ENCODE measurements around the gene PTDSS2. TPM values are rescaled to one million over a fixed set of nuclear protein-coding genes. Genes with fewer than 3 reads are reported as not detected.

PTDSS2 gene
- total and polyA plus RNA-seq, 8 donors: 11.6 to 264 (median 25.1) TPM

DNA sequence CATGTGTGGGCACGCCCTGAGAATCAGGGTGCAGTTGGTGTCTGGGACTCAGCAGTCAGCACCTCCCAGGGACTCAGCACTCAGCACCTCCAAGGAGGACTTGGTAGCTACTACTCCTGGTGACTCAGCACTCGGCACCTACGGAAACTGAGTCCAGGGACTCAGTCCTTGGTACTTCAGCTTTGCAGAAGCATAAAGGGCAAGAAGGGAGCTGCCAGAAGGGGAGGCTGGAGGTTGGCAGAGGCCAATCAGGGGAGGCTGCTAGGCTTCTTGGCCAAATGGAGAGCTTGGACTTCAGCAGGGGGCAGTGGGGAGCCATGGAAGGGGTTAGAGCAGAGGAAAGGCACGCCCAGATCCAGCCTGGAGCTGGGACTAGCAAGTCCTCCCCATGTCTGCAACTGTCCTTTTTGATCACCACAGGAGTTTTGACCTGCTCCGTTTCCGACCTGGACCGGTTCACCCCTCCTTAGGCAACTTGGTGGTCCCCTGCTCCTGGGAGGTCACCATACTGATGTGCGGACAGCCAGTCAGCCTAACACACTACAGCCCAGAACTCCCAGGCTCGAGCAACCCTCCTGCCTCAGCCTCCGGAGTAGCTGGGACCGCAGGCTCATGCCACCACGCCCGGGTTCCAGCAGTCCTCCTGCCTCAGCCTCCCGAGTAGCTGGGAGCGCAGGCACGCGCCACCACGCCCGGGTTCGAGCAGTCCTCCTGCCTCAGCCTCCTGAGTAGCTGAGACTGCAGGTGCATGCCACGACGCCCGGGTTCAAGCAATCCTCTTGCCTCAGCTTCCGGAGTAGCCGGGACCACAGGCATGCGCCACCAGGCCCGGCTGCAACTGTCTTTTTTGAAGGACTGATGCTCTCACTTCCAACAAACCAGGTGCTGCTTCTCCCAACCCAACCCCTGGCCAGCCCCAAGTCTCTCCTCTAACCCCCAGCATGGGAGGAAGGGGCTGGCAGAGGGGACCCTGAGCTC is 9.7 kb upstream of the PTDSS2 start:
- Histone ChIP-seq H3K4me3 (peak overlapping the region in 2 of 4 donors; percentile 42 to 59), H3K27me3 (peaks cover 0 to 66% (median 7%) of the 10 kb centered on the region in 3 donors), H3K9me3 (no peaks in the 10 kb centered on the region), H3K27ac (no peak overlapping the region), H3K36me3 (no peaks in the 10 kb centered on the region), H3K4me1 (peaks cover 8 to 29% (median 25%) of the 10 kb centered on the region in 4 donors)
- no peak for DNase-seq
- 84 to 94% (median 92%) methylated on average over 17 to 27 of the region's 27 CpGs for WGBS, 5 donors
- TF ChIP-seq EP300 (IDR thresholded peaks at IDR 0.05): no peak
- TF ChIP-seq POLR2AphosphoS5 (IDR thresholded peaks at IDR 0.05): no peak
- no peak for TF ChIP-seq CTCF (IDR thresholded peaks at IDR 0.05)
- no peak for TF ChIP-seq POLR2A (IDR thresholded peaks at IDR 0.05)
- intact Hi-C loops (cut with DNase I; ENCODE audit: low total_unique reads): no loop called here

DNA sequence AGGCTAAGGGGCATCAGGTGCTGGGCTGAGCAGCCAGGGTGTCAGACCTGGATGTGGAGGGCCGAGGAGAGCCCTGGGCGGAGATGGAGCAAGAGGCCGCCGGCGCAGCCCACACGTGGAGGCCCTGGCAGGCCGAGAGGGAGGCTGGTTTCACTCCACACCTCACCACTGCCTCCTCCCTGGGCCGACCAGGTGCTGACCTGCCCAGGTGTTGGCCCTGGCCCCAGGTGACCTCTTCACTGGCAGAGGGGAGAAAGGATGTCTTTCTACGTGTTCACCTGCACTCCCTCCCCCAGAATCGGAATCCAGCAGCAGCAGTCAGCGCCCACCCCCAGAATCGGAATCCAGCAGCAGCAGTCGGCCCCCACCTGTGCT is 9.0 kb upstream of the PTDSS2 start:
- Histone ChIP-seq H3K9me3 (no peaks in the 10 kb centered on the region), H3K36me3 (no peaks in the 10 kb centered on the region), H3K4me1 (peaks cover 8 to 29% (median 25%) of the 10 kb centered on the region in 4 donors), H3K27ac (no peak overlapping the region), H3K27me3 (peaks cover 0 to 66% (median 7%) of the 10 kb centered on the region in 3 donors), H3K4me3 (peak overlapping the region; percentile 42 to 59 (median 48))
- DNase-seq: no peak
- intact Hi-C loops (cut with DNase I; ENCODE audit: low total_unique reads): no loop called here
- TF ChIP-seq POLR2AphosphoS5 (IDR thresholded peaks at IDR 0.05): no peak
- no peak for TF ChIP-seq POLR2A (IDR thresholded peaks at IDR 0.05)
- TF ChIP-seq EP300 (IDR thresholded peaks at IDR 0.05): no peak
- no peak for TF ChIP-seq CTCF (IDR thresholded peaks at IDR 0.05)
- 39 to 76% (median 48%) methylated on average over 8 to 13 of the region's 13 CpGs for WGBS, 5 donors

DNA sequence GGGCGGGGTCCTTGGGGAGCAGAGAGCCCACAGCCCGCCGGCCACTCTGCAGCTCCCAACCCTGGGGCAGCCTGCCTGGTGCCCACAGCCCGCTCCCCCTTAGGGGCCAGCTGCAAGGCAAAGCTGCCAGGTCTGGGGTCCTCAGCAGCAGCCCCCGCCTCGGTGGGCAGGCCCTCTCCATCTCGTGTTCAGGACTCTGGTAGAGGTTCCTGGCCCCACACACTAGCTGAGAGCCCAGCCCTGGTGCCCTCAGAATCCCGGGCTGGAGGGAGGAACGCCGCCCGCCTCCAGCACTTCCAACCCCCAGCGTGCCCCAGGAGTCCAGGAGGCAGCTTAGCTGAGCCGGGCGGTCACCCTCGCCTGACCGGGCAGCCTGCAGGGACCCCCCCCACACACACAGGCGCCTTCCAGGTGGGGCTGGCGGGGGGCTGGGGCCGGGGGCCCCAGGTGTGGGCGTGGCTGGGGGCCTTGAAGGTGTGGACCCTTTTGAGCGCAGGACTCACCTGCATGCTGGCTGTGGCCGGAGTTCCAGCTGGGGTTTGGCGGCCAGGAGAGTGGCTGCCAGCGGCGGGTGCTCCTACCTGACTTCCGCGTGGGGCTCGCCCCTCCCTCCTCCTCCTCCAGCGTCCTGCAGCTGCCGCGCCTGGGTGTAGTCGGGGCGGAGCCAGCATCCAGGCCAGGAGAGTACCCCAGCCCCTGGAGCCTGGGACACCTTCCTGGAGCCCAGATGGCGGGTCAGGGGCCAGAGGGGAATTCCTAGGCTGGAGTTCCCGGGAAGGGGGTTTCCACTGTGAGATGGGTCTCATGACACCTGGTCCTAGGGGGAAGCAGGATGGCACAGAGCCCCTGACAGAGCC is 8.4 kb upstream of the PTDSS2 start, which contains the start of gene ANO9:
Gene ANO9 (minus strand): TSS at position 594 of the 857 bp plus-strand sequence. CDS start 85 bp downstream, at position 509.
- H3K27ac ChIP-seq: peak within 1 kb of the TSS in 4 of 5 donors; percentile 56 to 82 (median 64)
- DNase-seq: peak; percentile 81 to 89
- WGBS, 5 donors: 8 to 12% (median 10%) methylated on average over 2 to 35 of the region's 35 CpGs

DNA sequence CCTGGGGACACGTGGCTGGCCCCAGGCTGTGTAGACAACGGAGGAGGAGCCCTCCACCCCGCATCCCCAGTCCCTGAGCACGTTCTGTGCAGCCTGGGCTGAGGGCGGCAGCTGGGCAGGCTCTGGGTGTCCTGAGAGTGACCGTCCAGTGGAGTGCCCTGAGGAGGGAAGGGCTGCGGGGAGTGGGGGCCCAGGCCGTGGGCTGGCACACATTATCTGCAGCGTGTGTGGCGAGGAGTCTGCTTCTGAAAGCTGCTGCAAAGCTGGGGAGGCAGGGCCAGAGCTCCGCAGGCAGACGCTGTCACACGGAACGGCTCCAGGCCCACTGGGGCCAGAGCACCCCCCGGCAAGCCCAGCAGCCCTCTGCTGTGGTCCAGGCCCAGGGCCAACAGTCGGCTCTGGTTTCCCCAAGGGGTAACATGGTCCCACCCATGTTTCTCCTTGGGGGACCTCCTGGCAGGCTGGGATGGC is 7.4 kb upstream of the PTDSS2 start:
- no peaks in the 10 kb centered on the region for H3K9me3 ChIP-seq
- no peak for DNase-seq
- no peak overlapping the region for H3K4me3 ChIP-seq
- peaks cover 0 to 60% (median 7%) of the 10 kb centered on the region in 3 donors for H3K27me3 ChIP-seq
- peaks cover 8 to 31% (median 26%) of the 10 kb centered on the region in 4 donors for H3K4me1 ChIP-seq
- no peak overlapping the region for H3K27ac ChIP-seq
- TF ChIP-seq CTCF (IDR thresholded peaks at IDR 0.05): no peak
- no peak for TF ChIP-seq POLR2AphosphoS5 (IDR thresholded peaks at IDR 0.05)
- no peak for TF ChIP-seq POLR2A (IDR thresholded peaks at IDR 0.05)
- no peak for TF ChIP-seq EP300 (IDR thresholded peaks at IDR 0.05)
- WGBS, 5 donors: 0 to 66% (median 60%) methylated on average over 1 to 16 of the region's 16 CpGs
- intact Hi-C loops (cut with DNase I; ENCODE audit: low total_unique reads): no loop called here
- H3K36me3 ChIP-seq: no peaks in the 10 kb centered on the region

More for the DNA sequence above, 8.4 kb upstream of the PTDSS2 start, which contains the start of gene ANO9:
- H3K4me3 ChIP-seq: peak within 1 kb of the TSS; percentile 42 to 59 (median 48)
- intact Hi-C loops (cut with DNase I; ENCODE audit: low total_unique reads): no loop called here
- H3K36me3 ChIP-seq: no peaks in the 10 kb centered on the region
- H3K27me3 ChIP-seq: peaks cover 0 to 66% (median 7%) of the 10 kb centered on the region in 3 donors
- TF ChIP-seq POLR2AphosphoS5 (IDR thresholded peaks at IDR 0.05) (peak in 1 of 3 donors; percentile 20), EP300 (IDR thresholded peaks at IDR 0.05) (no peak)
- no peaks in the 10 kb centered on the region for H3K9me3 ChIP-seq
- peaks cover 8 to 29% (median 25%) of the 10 kb centered on the region in 4 donors for H3K4me1 ChIP-seq

Data from stomach (tissue), 9 donors.